NCI-H446 (cell line): ENCODE data around the gene MVK.

Source experiments
- DNase-seq, 2 experiments: peaks; one replicate each; lab custom pipeline; 2025; lab: John Stamatoyannopoulos, UW

MVK gene

DNA sequence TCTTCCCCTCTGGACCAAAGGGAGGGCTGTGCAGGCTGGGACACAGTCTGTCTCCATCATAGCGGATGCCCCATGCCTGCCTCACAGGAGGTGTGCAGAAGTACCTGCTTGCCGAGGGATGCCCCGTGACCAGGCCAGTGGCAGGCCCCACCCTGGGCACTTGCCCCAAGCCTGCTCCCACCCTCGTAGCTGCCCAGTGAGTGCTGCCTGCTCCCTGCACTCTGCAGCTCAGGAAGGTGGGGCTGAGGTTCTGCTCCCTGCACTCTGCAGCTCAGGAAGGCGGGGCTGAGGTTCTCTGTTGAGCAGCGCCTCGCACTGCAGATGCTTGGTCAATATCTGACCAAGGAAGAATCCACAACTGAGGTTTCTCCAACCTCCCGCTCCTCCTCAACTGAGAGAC is 7.2 kb upstream of the MVK start:
- no peak for DNase-seq

DNA sequence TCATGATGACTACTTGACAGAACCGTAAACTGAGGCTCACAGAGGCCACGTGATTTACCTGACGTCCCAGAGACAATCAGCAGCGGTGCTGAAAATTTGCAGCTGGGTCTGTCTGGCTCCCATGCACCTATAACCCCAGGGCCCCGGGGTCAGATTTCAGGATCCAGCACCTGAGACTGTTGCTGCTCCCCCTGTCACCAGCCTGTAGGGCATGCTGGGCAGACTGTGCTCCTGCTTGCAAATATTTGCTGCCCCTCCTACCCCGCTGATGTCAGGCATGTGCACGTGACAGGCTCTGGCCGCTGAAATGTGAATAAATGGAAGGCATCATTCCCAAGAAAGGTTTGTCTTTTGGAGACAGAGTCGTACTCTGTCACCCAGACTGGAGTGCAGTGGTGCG is 6.3 kb upstream of the MVK start:
- DNase-seq = no peak

DNA sequence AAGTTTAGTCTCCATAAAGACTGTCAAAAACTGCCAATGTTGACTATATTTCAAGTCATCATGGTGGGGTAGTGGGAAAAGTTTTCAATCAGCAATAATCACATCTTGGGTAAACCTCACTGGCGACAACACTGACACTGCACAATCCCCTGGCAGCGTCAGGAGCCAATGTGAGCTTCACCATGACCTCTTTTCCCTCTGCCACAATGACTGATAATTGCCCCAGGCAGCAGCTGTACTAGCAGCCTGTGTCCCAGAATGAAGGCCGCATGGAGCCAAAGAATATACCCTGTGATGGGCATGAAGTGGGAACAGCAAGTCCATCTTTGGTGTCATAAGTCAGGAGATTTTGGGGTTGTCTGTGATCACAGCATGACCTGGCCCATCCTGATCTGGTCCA is 5.6 kb upstream of the MVK start:
- DNase-seq = no peak

DNA sequence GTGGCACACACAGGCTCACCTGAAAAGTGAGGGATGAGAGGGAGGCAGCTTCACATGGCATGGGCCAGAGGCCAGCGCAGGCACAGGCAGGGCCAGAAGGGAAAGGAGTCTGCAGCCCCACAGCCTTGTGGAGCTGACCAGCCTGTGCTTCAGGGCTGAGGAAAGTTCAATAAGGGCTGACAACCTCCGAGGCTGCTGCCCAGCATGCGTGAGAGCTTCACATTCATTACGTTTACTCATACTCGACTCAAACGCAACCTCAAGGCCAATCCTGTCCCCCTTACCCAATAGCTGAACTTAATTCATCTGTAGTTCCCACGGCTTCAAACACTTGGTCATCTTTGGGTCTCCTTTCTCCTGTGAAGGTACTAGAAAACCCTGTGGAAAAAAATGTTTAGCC is 5.1 kb upstream of the MVK start:
- no peak for DNase-seq

DNA sequence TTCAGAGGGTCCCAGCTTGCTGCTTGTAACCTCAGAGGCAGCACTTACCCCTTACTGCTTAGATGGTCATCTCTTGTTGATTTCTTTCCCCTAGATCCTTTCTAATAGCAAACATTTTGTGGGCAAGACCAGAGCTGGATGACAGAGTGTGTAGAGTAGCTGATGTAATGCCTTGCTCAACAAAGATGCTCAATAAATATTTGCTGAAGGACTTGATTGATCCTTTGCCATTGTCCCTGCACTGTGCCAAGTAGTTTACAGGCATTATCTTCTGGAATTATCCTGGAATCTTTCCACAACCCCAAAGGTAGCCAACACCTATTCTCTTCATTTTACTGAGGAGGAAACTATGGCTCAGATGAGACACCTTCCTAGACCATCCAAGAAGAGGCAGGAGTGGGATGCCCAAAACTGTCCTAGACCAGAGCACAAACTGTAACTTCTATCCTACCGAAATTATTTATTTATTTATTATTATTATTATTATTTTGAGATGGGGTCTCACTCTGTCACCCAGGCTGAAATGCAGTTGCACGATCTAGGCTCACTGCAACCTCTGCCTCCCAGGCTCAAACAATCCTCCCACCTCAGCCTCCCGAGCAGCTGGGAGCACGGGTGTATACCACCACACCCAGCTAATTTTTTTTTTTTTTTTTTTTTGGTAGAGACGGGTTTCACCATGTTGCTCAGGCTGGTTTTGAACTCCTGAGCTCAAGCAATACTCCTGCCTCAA is 1.7 kb upstream of the MVK start:
- DNase-seq = no peak

DNA sequence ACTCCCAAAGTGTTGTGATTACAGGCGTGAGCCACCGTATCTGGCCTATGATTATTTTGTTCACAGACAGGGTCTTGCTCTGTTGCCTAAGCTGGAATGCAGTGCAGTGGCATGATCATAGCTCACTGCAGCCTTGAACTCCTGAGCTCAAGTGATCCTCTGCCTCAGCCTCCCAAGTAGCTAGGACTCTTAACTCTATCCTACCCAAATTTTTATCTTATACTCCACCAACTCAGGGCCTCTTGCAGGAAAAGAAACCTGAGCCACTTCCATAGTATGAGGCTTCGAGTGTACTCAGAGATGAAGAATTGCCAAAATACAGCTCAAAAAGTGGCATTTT is 1.1 kb upstream of the MVK start:
- DNase-seq = no peak

DNA sequence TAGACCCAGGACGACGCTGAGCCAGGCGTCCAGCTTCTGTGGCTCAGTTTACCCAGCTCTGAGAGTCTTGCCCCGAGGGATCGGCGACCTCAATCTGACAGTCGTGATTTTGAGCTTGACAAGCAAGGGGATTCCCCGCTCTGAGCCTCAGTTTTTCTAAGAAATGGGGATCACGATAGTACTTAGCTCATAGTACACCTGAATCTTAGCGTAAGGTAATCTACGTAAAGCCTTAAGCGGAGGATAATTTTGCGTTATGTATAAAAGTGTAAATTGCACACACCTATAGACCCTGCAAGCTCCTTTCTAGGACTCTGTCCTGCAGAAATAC is 285 bp downstream of the MVK start:
- DNase-seq = no peak

DNA sequence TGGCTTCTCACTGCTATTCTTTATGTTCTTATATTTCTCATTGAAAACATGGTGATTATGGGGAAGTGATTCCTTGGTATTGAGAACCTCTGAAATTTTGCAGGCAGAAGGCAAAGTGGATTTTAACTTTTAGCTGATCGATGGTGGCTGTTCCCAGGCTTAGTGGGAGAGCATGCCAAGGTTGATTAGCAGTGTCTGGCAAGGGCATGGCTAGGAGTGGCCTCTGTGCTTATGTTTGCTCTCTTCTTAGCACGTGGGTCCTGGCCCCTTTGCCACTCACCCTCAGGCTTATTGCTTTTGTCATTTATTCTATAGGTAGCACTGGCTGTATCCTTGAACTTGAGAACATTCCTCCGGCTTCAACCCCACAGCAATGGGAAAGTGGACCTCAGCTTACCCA is 2.1 kb downstream of the MVK start:
- no peak for DNase-seq

DNA sequence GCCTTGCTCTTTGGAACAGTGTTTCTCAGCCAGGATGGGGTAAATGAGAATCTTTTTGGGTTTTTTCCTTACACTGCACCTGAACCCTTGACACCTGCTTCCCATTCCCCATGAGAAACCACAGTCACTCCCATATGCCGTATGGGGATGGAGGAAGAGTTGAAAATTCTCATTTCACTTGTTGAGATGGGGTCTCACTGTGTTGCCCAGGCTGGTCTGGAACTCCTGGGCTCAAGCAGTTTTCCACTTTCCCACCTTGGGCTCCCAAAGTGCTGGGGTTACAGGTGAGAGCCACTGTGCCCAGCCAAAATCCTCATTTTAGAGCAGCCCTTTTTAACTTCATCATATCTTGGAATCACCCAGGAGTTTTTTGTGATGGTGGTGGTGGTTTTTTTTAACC is 3.7 kb downstream of the MVK start:
- DNase-seq = no peak

DNA sequence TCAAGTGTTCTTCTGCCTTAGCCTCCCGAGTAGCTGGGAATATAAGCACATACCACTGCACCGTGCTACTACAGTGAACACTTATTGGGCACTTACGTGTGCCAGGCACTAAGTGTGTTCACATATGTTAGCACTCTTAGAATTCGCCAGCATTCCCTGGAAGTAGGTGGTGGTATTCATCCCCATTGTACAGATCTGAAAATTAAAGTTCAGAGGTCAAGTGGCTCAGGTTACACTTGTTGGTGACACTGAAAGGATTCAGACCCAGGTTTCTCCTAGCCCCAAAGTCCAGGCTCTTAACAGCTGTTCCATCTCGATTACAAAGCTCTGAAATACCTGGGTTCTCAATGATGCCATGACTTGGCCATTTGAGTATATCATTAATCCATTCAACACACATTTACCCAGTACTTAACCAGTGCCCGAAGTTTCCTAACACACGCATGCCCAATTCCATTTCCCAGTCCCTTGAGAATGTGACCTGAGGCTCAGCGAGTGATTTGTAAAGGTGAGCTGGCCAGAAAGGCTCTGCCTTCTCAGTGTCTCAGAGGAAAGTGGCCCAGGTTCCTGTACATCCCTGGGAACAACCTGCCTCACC is 4.8 kb downstream of the MVK start:
- no peak for DNase-seq

DNA sequence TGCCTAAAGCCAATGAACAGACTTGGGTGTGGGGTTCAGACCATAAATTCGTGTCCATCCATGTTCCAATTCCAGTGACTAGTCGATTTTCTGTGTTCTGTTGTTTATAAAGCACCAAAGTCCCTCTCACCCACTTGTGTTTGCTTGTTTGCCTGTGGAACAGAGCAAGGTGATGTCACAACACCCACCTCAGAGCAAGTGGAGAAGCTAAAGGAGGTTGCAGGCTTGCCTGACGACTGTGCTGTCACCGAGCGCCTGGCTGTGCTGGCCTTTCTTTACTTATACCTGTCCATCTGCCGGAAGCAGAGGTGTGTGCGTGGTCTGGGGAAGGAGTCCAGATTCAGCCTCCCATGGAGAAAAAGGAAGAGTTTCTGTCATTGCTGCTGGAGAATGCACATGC is 6.0 kb downstream of the MVK start:
- no peak for DNase-seq

DNA sequence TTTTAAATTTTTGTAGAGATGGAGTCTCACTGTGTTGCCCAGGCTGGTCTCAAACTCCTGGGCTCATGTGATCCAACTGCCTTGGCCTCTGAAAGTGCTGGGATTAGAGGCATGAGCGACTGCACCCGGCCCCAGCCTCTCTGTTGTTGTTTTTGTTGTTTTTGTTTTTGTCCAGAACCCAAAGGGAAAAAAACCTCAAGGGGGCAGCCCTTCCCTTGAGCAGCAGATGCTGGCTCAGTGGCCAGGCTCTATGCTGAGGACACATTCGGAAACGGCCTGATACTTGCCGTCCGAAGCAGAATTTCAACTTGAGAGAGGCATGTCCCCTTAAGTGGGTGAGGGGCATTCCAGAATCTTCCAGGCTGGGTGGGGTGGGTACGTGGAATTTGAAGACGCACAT is 6.7 kb downstream of the MVK start:
- no peak for DNase-seq

DNA sequence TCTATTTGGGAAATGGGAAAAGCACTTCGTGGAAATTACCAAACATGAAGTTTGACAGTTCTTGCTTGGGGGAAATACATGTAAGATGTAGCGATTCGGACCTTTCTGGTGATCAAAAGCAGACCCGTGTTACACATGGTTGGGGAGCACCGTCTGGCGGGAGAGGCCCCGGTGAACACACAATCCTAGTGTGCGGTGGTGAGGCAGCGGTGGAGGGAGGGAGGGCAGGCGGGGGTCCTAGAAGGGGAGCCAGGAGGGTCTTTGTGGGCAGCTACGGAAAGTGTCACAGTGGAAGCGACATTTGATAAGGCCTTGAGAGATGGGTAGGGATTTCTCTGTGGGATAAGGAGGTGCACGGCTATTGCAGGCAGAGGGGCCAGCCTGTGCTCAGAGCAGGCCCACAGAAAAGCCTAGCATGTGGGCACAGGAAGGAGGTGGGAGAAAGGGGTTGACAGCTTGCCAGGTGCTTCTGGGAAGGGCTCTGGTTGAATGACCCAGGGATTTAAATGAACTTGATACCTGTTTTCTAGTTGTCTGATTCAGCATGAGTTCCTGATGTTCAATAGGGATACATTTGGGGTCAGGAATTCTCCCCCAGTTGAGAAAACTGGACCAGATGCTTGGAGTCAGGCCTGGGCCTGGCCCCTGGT is 7.2 kb downstream of the MVK start:
- DNase-seq = no peak

DNA sequence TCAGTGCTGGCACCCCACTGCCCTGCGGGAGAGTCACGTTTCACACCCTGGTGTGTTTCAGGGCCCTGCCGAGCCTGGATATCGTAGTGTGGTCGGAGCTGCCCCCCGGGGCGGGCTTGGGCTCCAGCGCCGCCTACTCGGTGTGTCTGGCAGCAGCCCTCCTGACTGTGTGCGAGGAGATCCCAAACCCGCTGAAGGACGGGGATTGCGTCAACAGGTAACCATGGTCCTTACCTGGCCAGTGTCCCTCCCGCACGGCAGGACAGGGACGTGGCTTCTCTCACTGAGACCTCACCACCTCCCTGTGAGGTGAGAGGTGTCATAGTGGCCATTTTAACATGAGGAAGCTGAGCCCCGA is 7.7 kb downstream of the MVK start:
- no peak for DNase-seq

DNA sequence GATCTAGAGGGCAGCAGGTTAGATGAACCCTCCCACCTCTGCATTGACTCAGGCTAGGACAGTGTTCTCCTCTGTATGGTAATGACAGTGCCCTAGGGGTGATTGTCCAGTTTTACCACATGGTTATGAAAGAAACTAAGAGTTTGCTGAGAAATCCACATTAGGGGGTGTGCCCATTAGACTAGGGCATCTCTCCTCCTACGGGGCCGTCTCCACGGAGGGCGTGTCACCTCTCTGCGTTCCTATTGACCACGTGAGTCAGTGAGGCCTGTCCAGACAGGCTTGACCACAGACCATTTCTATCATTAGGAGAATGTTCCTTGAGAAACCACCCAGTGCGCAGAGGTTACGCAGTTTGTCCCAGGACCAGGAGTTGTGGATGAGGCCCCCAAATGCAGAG is 8.3 kb downstream of the MVK start:
- no peak for DNase-seq

DNA sequence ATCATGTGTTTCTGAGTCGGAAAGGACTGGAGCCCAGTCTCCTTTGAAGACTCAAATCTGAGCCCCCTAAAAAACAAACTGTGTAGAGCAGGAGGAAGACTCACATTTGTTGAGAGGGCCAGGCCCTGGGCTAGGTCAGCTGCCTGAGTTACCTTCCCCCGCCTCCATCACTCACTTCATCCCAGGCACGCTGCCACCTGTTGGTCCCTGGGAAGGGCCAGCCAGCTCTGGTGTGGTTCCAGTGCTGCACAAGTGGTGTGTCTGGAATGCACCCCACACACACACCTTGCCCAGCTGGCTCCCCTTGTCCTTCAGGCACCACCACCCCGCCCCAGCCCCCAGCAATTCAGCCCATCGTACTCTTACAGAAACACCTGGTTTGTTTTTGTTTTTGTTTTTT is 9.0 kb downstream of the MVK start:
- no peak for DNase-seq

DNA sequence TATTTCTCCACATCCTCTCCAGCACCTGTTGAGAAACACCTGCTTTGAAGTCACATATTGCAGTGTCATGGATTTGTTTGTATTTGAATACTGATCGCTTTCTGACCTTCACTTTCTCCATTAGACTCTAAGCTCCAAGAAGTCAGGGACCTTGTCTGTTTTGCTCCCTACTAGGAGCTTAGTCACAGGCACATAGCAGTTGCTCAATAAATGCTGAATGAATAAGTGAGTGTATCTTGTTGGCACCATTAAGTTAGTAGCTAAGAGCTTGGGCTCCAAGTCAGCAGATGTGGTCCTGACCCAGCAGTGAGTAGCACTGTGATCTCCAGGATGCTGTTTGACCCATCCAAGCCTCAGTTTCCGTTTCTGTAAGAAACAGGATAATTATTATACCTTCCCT is 10.1 kb downstream of the MVK start:
- DNase-seq = no peak

DNA sequence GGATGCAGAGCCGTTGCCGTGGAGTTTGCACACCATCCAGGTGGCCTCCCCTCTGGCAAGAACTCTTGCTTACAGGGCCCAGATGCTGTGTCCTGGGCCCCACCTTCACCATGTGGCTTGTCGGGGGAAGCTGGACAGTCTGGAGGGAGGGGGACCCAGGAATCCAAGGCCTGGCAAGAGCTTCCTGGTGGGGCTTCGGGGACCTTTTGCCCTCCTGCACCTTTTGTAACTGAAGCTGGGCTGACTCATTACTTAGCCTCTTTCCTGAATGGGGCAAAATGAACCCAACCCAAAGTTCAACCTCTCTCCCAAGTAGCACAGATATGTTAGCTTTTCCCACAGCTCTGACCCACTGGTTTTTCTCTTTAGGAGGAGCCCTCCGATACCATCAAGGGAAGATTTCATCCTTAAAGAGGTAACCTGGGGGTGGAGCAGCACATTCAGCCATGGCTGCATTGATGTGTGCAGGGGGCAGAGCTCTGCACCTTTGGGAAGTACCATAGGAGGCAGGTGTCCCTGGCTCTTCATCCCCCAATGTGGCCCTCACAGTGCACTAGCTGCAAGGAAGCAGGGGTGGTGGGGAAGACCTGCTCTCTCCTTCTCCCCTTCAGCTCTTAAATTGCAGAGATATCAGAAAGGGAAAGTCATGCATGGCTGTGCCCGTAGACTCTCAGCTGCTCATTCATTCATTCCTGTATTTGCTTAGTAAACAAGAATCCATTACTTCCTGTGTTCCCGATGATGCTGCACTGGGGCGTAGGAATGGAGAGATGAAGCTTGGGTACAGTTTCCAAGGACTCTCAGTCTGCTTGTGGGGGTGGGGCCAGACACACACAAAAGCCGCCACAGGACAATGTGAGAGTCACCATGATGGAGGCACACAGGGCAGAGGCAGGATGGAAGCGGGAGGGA is 13.0 kb downstream of the MVK start:
- DNase-seq = no peak

DNA sequence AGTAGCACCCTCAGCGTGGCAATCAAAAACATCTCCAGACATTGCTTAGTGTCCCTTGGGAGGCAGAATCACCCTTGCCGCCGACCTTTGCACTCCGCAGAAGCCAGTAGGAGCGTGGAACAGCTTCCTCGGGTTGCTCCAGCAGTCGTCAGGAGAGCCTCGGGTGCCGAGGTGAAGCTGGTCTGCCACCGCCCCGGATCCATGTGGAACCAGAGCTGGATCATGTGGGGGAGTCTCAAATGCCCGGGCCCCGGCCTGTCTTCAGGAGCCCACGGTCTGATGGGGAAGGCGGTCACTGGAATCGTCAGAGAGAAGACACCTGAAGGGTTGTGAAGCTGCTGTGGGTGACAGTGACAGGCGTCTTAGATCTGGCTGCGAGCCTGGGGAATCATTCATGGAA is 14.3 kb downstream of the MVK start:
- DNase-seq = no peak

DNA sequence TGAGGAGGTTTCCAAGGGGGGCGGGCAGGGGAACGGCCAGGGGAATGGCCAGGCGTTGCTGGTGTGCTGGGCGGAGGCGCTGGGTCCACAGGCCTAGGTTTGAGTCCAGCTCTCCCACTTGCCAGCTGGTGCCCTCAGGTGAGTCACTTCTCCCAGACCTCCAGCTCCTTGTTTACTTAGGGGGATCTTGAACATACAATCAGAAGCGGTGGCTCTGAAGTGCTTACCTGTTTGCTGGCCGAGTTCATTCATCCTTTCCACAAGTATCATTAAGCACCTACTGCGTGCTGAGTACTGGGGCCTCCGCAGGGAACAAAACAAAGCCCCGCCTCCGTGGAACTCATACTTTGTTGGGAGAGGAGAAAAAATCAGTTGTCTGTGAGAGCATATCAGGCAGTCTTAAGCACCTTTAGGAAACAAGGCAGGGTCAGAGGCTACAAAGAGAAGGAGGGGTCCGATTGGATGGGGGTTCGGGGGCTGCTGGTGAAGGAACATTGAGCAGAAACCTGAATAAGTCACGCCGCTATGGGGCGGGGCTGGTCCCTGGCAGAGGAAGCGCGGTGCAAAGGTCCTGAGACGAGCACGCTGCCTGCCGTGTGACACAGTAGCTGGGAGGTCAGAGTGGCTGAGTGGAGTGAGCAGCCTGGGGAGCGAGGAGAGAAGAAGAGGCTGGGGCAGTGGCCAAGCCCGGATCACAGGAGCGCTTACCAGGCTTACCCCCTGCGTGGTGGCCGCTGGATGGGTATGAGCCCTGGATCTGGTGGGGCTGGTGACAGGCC is 15.1 kb downstream of the MVK start:
- no peak for DNase-seq

DNA sequence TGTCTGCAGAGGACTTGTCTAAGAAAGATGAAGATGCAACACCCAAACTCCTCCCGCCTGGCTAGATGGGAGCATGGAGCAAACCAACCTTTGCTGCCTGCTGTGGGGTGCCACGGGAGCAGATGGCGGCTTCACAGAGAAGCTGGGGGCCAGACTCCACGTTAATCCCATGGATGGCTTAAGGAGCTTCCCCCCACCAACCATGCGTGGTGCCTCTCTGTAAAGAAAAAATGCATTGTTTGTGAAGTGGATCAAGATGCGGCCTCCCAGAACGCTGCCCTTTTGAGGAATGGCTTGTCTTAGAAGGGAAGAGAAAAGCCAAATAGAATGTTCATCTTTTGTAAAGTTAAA is 15.6 kb downstream of the MVK start:
- DNase-seq = no peak

DNA sequence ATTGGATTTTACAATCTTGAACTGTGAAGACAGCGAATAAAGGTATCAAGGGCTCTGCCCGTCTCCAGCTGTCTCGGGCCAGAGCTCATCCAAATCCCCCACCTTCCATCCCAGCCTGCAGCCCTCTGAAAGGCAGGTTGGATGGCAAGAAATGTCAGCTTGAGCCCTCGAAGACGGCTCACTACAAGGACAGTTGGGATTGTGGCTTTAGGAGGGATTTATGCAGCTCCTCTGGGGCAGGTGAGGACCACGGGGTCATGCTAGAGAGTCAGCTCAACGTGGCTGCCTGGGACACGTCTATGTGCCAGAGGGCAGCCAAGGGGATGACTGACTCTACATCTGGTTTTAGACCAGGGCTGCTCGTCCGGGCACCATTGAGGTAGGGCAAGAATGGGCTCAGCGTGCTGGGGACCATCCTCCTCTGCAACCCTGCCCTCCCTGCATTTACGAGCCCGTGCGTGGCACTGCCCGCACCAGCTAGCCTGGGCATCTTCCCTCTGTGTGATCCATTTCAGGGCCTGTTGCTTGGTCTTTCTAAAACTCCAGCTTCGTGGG is 16.2 kb downstream of the MVK start:
- no peak for DNase-seq
